GM23338 (cell line): ENCODE measurements around the gene MACF1. TPM values are rescaled to one million over a fixed set of nuclear protein-coding genes. Genes with fewer than 3 reads are reported as not detected.

Experiments used
- ATAC-seq: fragments of 200-7000 bp; cut with Tn5 transposase; 3 replicates; pipeline ENCODE4 v1.9.1; 2020
- DNase-seq: peaks from one replicate; pipeline ENCODE4 v3.0.0-alpha.2; 2015; ENCODE audit warnings: low spot score
- H2AFZ ChIP-seq: fragments of 200-600 bp; sonication (generic); 2 replicates; pipeline ENCODE4 v1.8.0; 2016; ENCODE audit warnings: antibody characterized with exemption, mild to moderate bottlenecking, moderate library complexity
- H3F3A ChIP-seq: fragments of 200-600 bp; sonication (generic); replicated peaks from 2 replicates; pipeline ENCODE4 v1.8.0; 2017; ENCODE audit warnings: antibody characterized with exemption, mixed run types, low read depth
- H3K27ac ChIP-seq: fragments of 200-600 bp; sonication (generic); 2 replicates; pipeline ENCODE4 v1.6.1; 2016; ENCODE audit warnings: low read depth
- H3K27me3 ChIP-seq: fragments of 200-600 bp; sonication (generic); 2 replicates; pipeline ENCODE4 v1.8.0; 2016; ENCODE audit warnings: mild to moderate bottlenecking, mixed run types, moderate library complexity; ENCODE audit not compliant: insufficient read depth
- H3K36me3 ChIP-seq: fragments of 200-600 bp; sonication (generic); 2 replicates; pipeline ENCODE4 v1.8.0; 2016; ENCODE audit warnings: mild to moderate bottlenecking; ENCODE audit not compliant: insufficient read depth
- H3K4me1 ChIP-seq: fragments of 200-600 bp; sonication (generic); 2 replicates; pipeline ENCODE4 v1.8.0; 2016; ENCODE audit warnings: mild to moderate bottlenecking, moderate library complexity; ENCODE audit not compliant: insufficient read depth
- H3K4me2 ChIP-seq: fragments of 200-600 bp; sonication (generic); 2 replicates; pipeline ENCODE4 v1.7.1; 2017; ENCODE audit warnings: mixed run types
- H3K4me3 ChIP-seq: fragments of 200-600 bp; sonication (generic); 2 replicates; pipeline ENCODE4 v1.6.1; 2016; ENCODE audit warnings: mixed run types
- H3K79me2 ChIP-seq: fragments of 200-600 bp; sonication (generic); replicated peaks from 2 replicates; pipeline ENCODE4 v1.8.0; 2017; ENCODE audit warnings: mild to moderate bottlenecking; ENCODE audit not compliant: insufficient read depth
- H3K9me2 ChIP-seq: fragments of 200-600 bp; sonication (generic); 2 replicates; pipeline ENCODE4 v1.8.0; 2017; ENCODE audit not compliant: insufficient read depth
- H4K20me1 ChIP-seq: fragments of 200-600 bp; sonication (generic); replicated peaks from 2 replicates; pipeline ENCODE4 v1.8.0; 2017; ENCODE audit warnings: mild to moderate bottlenecking; ENCODE audit not compliant: insufficient read depth
- H3K27ac Mint-ChIP-seq: 2 replicates; pipeline ENCODE4 v1.8.0; 2020; ENCODE audit warnings: inconsistent platforms, mild to moderate bottlenecking, moderate library complexity, mixed read lengths
- H3K27me3 Mint-ChIP-seq: 3 replicates; pipeline ENCODE4 v1.8.0; 2022; ENCODE audit warnings: low read depth, mild to moderate bottlenecking, moderate library complexity, mixed read lengths, inconsistent platforms; ENCODE audit not compliant: insufficient read depth, poor library complexity
- H3K36me3 Mint-ChIP-seq: 3 replicates; pipeline ENCODE4 v1.8.0; 2021; ENCODE audit warnings: low read depth, mild to moderate bottlenecking, inconsistent platforms, moderate library complexity, mixed read lengths
- H3K4me1 Mint-ChIP-seq: 3 replicates; pipeline ENCODE4 v1.8.0; 2020; ENCODE audit warnings: mild to moderate bottlenecking, inconsistent platforms, mixed read lengths
- H3K4me3 Mint-ChIP-seq: 3 replicates; pipeline ENCODE4 v1.8.0; 2021; ENCODE audit warnings: moderate library complexity, mild to moderate bottlenecking, inconsistent platforms, mixed read lengths
- H3K9me3 Mint-ChIP-seq: 3 replicates; pipeline ENCODE4 v1.8.0; 2020; ENCODE audit warnings: moderate library complexity, mild to moderate bottlenecking, inconsistent platforms, mixed read lengths
- ETS1 ChIP-seq: IDR thresholded peaks from 2 replicates; pipeline ENCODE4 v1.6.1; 2016; ENCODE audit warnings: antibody characterized with exemption
- EZH2 ChIP-seq: fragments of 200-600 bp; sonication (generic); IDR thresholded peaks from one replicate; pipeline ENCODE4 v1.8.0; 2017; ENCODE audit warnings: antibody characterized with exemption, mild to moderate bottlenecking, low read depth; ENCODE audit not compliant: unreplicated experiment
- EZH2phosphoT487 ChIP-seq: fragments of 200-600 bp; sonication (generic); IDR thresholded peaks from one replicate; pipeline ENCODE4 v1.8.1; 2018; ENCODE audit warnings: antibody characterized with exemption; ENCODE audit not compliant: unreplicated experiment
- NANOG ChIP-seq: IDR thresholded peaks from 2 replicates; pipeline ENCODE4 v1.6.1; 2016; ENCODE audit warnings: antibody characterized with exemption, borderline replicate concordance
- STAT1 ChIP-seq: IDR thresholded peaks from one replicate; pipeline ENCODE4 v1.6.1; 2016; ENCODE audit warnings: antibody characterized with exemption; ENCODE audit not compliant: unreplicated experiment
- ZNF114 ChIP-seq: fragments of 250-450 bp; sonication (Bioruptor Pico); IDR thresholded peaks from 2 replicates; pipeline ENCODE4 v1.5.0; 2020; ENCODE audit warnings: mild to moderate bottlenecking, moderate library complexity
- ZNF331 ChIP-seq: fragments of 250-450 bp; sonication (Bioruptor Pico); IDR thresholded peaks from 2 replicates; pipeline ENCODE4 v1.5.0; 2020; ENCODE audit warnings: low read depth, mild to moderate bottlenecking, moderate library complexity
- polyA plus RNA-seq: library from polyadenylated mRNA; unstranded; fragments of >200 nt; fragmentation: Nextera tagmentation; extraction: Ambion mirVana; gene quantifications from 2 replicates; pipeline ENCODE4 v1.2.1, GENCODE V29; 2016
- total RNA-seq: library from RNA; depleted of rRNA; stranded (reverse); fragments of >200 nt; shearing (Covaris generic); gene quantifications from 2 replicates; pipeline ENCODE4 v1.2.3, GENCODE V29; 2014
- TF ChIP-seq, protein P1 (sequence below), 2 experiments: fragments of 200-600 bp in 1 of 2; sonication (generic) in 1 of 2; conservative IDR thresholded peaks; 2 replicates each; pipeline versions ENCODE4 v1.5.1 to v1.6.1; 2016 to 2017; ENCODE audit warnings: antibody characterized with exemption in 2 of 2, low read depth in 2 of 2, mild to moderate bottlenecking in 2 of 2, moderate library complexity in 1 of 2
- TF ChIP-seq, protein P2 (sequence below): fragments of 250-450 bp; sonication (Bioruptor Pico); IDR thresholded peaks from 2 replicates; pipeline ENCODE4 v1.5.0; 2020; ENCODE audit warnings: mild to moderate bottlenecking, moderate library complexity

MACF1 gene
- total and polyA plus RNA-seq, 2 experiments from 2014 or later: 104 to 399 TPM

- Mint-ChIP-seq H3K9me3 (no peaks in the 10 kb centered on the region), H3K4me3 (no peak overlapping the region), H3K36me3 (peaks cover 75% of the 10 kb centered on the region), H3K4me1 (no peaks in the 10 kb centered on the region), H3K27ac (no peak overlapping the region), H3K27me3 (peaks cover 2% of the 10 kb centered on the region)
- Histone ChIP-seq H3F3A (no peaks in the 10 kb centered on the region), H4K20me1 (peaks cover 16% of the 10 kb centered on the region), H3K4me3 (no peak overlapping the region), H2AFZ (no peak overlapping the region), H3K36me3 (peaks cover 76% of the 10 kb centered on the region), H3K4me2 (no peak overlapping the region), H3K79me2 (no peaks in the 10 kb centered on the region), H3K27me3 (no peaks in the 10 kb centered on the region), H3K4me1 (no peaks in the 10 kb centered on the region), H3K9me2 (no peaks in the 10 kb centered on the region), H3K27ac (peak overlapping the region; percentile 47)
- ATAC-seq (no peak), DNase-seq (no peak)
- TF ChIP-seq, protein P1, sequence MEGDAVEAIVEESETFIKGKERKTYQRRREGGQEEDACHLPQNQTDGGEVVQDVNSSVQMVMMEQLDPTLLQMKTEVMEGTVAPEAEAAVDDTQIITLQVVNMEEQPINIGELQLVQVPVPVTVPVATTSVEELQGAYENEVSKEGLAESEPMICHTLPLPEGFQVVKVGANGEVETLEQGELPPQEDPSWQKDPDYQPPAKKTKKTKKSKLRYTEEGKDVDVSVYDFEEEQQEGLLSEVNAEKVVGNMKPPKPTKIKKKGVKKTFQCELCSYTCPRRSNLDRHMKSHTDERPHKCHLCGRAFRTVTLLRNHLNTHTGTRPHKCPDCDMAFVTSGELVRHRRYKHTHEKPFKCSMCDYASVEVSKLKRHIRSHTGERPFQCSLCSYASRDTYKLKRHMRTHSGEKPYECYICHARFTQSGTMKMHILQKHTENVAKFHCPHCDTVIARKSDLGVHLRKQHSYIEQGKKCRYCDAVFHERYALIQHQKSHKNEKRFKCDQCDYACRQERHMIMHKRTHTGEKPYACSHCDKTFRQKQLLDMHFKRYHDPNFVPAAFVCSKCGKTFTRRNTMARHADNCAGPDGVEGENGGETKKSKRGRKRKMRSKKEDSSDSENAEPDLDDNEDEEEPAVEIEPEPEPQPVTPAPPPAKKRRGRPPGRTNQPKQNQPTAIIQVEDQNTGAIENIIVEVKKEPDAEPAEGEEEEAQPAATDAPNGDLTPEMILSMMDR (conservative IDR thresholded peaks at IDR 0.05; ENCODE audit: low read depth in 2 of 2): no peak
- TF ChIP-seq, protein P2, sequence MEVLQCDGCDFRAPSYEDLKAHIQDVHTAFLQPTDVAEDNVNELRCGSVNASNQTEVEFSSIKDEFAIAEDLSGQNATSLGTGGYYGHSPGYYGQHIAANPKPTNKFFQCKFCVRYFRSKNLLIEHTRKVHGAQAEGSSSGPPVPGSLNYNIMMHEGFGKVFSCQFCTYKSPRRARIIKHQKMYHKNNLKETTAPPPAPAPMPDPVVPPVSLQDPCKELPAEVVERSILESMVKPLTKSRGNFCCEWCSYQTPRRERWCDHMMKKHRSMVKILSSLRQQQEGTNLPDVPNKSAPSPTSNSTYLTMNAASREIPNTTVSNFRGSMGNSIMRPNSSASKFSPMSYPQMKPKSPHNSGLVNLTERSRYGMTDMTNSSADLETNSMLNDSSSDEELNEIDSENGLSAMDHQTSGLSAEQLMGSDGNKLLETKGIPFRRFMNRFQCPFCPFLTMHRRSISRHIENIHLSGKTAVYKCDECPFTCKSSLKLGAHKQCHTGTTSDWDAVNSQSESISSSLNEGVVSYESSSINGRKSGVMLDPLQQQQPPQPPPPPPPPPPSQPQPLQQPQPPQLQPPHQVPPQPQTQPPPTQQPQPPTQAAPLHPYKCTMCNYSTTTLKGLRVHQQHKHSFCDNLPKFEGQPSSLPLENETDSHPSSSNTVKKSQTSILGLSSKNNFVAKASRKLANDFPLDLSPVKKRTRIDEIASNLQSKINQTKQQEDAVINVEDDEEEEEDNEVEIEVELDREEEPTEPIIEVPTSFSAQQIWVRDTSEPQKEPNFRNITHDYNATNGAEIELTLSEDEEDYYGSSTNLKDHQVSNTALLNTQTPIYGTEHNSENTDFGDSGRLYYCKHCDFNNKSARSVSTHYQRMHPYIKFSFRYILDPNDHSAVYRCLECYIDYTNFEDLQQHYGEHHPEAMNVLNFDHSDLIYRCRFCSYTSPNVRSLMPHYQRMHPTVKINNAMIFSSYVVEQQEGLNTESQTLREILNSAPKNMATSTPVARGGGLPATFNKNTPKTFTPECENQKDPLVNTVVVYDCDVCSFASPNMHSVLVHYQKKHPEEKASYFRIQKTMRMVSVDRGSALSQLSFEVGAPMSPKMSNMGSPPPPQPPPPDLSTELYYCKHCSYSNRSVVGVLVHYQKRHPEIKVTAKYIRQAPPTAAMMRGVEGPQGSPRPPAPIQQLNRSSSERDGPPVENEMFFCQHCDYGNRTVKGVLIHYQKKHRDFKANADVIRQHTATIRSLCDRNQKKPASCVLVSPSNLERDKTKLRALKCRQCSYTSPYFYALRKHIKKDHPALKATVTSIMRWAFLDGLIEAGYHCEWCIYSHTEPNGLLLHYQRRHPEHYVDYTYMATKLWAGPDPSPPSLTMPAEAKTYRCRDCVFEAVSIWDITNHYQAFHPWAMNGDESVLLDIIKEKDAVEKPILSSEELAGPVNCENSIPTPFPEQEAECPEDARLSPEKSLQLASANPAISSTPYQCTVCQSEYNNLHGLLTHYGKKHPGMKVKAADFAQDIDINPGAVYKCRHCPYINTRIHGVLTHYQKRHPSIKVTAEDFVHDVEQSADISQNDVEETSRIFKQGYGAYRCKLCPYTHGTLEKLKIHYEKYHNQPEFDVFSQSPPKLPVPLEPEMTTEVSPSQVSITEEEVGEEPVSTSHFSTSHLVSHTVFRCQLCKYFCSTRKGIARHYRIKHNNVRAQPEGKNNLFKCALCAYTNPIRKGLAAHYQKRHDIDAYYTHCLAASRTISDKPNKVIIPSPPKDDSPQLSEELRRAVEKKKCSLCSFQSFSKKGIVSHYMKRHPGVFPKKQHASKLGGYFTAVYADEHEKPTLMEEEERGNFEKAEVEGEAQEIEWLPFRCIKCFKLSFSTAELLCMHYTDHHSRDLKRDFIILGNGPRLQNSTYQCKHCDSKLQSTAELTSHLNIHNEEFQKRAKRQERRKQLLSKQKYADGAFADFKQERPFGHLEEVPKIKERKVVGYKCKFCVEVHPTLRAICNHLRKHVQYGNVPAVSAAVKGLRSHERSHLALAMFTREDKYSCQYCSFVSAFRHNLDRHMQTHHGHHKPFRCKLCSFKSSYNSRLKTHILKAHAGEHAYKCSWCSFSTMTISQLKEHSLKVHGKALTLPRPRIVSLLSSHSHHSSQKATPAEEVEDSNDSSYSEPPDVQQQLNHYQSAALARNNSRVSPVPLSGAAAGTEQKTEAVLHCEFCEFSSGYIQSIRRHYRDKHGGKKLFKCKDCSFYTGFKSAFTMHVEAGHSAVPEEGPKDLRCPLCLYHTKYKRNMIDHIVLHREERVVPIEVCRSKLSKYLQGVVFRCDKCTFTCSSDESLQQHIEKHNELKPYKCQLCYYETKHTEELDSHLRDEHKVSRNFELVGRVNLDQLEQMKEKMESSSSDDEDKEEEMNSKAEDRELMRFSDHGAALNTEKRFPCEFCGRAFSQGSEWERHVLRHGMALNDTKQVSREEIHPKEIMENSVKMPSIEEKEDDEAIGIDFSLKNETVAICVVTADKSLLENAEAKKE (CRISPR knock-in tag): no peak
- TF ChIP-seq ZNF331: no peak
- no peak for TF ChIP-seq EZH2phosphoT487
- TF ChIP-seq ZNF114 (CRISPR knock-in tag): no peak
- no peak for TF ChIP-seq STAT1
- TF ChIP-seq NANOG: no peak
- no peak for TF ChIP-seq ETS1
- TF ChIP-seq EZH2: no peak
Observed at GRCh38 chr1:39358491-39358890, 154.0 kb downstream of the MACF1 start.
